A549 (cell line): ENCODE data around the gene GRIK4.

Experiments
- EHMT2 ChIP-seq: fragments of 200-600 bp; sonication (generic); IDR thresholded peaks from 2 replicates; pipeline ENCODE4 v1.6.1; 2016; ENCODE audit warnings: antibody characterized with exemption, low read depth, mild to moderate bottlenecking, moderate library complexity
- ESRRA ChIP-seq: fragments of 150-350 bp; IDR thresholded peaks from 2 replicates; pipeline ENCODE4 v1.6.1; 2014; ENCODE audit warnings: mild to moderate bottlenecking, low read length, borderline replicate concordance
- HDAC2 ChIP-seq: fragments of 200-600 bp; sonication (generic); IDR thresholded peaks from 2 replicates; pipeline ENCODE4 v1.6.1; 2016
- JUN ChIP-seq, 2 experiments: fragments of >200 bp; sonication (Bioruptor Twin); formaldehyde crosslinking; IDR thresholded peaks; 2 replicates in 1 of 2; 3 replicates in 1 of 2; pipeline ENCODE4 v1.6.1; 2016 to 2017
- MYC ChIP-seq: IDR thresholded peaks from 2 replicates; pipeline ENCODE4 v1.6.1; 2012; ENCODE audit warnings: mild to moderate bottlenecking, inconsistent platforms, low read length, improper control_type of control experiment, borderline replicate concordance
- POLR2A ChIP-seq: IDR thresholded peaks from 2 replicates; pipeline ENCODE4 v1.6.1; 2012; ENCODE audit warnings: mild to moderate bottlenecking, low read length
- RAD21 ChIP-seq, 2 experiments: fragments of >200 bp in 1 of 2; sonication (Bioruptor Twin) in 1 of 2; formaldehyde crosslinking in 1 of 2; IDR thresholded peaks in 1 of 2; conservative IDR thresholded peaks in 1 of 2; 2 replicates in 1 of 2; 3 replicates in 1 of 2; pipeline ENCODE4 v1.6.1; 2012 to 2018; ENCODE audit warnings: inconsistent platforms in 1 of 2
- RARB ChIP-seq: fragments of 250-450 bp; sonication (Bioruptor Pico); IDR thresholded peaks from 2 replicates; pipeline ENCODE4 v1.8.0; 2021; ENCODE audit warnings: mild to moderate bottlenecking, moderate library complexity
- RCOR1 ChIP-seq: fragments of 150-350 bp; IDR thresholded peaks from 2 replicates; pipeline ENCODE4 v1.6.1; 2014; ENCODE audit warnings: antibody characterized with exemption, low read length, low read depth
- RFX5 ChIP-seq: fragments of 450-650 bp; IDR thresholded peaks from 2 replicates; pipeline ENCODE4 v1.7.1; 2014; ENCODE audit warnings: antibody characterized with exemption, mild to moderate bottlenecking, moderate library complexity
- ZFP36 ChIP-seq: fragments of 450-650 bp; IDR thresholded peaks from 2 replicates; pipeline ENCODE4 v1.6.1; 2014; ENCODE audit warnings: borderline replicate concordance; ENCODE audit not compliant: partially characterized antibody
- TF ChIP-seq, protein P1 (sequence below): fragments of >200 bp; sonication (Bioruptor Twin); formaldehyde crosslinking; IDR thresholded peaks from 3 replicates; pipeline ENCODE4 v1.5.1; 2016
- TF ChIP-seq, protein P2 (sequence below): fragments of 200-600 bp; sonication (generic); IDR thresholded peaks from 2 replicates; pipeline ENCODE4 v1.6.1; 2016; ENCODE audit warnings: antibody characterized with exemption, mild to moderate bottlenecking, moderate library complexity

DNA sequence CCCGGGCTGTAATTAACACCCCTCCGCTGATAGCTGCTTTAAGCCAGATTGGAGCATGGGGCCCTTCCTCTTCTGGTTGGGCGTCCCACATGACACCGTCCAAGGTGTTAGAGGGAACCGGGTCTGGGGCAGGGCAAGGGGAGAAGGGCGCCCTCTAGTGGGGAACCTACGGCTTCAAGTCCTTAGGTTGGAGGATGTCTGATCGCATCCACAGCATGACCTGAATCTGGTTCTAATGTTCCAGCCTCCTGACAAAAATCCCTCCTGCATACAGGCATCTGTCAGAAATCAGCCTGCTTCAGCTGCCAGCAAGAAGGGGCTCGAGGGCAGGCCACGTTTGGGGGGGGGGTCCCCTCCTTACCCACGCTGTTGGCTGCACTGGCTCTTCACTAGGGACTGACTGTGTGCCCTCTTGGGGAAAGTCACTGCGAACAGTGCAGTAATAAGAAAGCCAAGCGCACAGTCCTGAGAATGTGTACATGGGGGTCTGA, 418.2 kb downstream of the GRIK4 start:
- TF ChIP-seq EHMT2 (no peak), POLR2A (no peak), RCOR1 (no peak), JUN (IDR thresholded peaks at IDR 0.05) (no peak), HDAC2 (no peak), ZFP36 (no peak), RARB (no peak), RFX5 (no peak), RAD21 (conservative IDR thresholded peaks at IDR 0.05 in 1 of 2, IDR thresholded peaks at IDR 0.05 in 1 of 2) (peak in 1 of 2 experiments; percentile 38; a peak in 2 of 5 replicates), MYC (no peak), ESRRA (no peak)
- TF ChIP-seq, protein P1, sequence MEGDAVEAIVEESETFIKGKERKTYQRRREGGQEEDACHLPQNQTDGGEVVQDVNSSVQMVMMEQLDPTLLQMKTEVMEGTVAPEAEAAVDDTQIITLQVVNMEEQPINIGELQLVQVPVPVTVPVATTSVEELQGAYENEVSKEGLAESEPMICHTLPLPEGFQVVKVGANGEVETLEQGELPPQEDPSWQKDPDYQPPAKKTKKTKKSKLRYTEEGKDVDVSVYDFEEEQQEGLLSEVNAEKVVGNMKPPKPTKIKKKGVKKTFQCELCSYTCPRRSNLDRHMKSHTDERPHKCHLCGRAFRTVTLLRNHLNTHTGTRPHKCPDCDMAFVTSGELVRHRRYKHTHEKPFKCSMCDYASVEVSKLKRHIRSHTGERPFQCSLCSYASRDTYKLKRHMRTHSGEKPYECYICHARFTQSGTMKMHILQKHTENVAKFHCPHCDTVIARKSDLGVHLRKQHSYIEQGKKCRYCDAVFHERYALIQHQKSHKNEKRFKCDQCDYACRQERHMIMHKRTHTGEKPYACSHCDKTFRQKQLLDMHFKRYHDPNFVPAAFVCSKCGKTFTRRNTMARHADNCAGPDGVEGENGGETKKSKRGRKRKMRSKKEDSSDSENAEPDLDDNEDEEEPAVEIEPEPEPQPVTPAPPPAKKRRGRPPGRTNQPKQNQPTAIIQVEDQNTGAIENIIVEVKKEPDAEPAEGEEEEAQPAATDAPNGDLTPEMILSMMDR = peak; percentile 40
- TF ChIP-seq, protein P2, sequence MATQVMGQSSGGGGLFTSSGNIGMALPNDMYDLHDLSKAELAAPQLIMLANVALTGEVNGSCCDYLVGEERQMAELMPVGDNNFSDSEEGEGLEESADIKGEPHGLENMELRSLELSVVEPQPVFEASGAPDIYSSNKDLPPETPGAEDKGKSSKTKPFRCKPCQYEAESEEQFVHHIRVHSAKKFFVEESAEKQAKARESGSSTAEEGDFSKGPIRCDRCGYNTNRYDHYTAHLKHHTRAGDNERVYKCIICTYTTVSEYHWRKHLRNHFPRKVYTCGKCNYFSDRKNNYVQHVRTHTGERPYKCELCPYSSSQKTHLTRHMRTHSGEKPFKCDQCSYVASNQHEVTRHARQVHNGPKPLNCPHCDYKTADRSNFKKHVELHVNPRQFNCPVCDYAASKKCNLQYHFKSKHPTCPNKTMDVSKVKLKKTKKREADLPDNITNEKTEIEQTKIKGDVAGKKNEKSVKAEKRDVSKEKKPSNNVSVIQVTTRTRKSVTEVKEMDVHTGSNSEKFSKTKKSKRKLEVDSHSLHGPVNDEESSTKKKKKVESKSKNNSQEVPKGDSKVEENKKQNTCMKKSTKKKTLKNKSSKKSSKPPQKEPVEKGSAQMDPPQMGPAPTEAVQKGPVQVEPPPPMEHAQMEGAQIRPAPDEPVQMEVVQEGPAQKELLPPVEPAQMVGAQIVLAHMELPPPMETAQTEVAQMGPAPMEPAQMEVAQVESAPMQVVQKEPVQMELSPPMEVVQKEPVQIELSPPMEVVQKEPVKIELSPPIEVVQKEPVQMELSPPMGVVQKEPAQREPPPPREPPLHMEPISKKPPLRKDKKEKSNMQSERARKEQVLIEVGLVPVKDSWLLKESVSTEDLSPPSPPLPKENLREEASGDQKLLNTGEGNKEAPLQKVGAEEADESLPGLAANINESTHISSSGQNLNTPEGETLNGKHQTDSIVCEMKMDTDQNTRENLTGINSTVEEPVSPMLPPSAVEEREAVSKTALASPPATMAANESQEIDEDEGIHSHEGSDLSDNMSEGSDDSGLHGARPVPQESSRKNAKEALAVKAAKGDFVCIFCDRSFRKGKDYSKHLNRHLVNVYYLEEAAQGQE = no peak
